Liver (tissue), 3 donors: Measurements from ENCODE around the gene SLC4A7.

Source experiments
- RXRA ChIP-seq, 2 donors: IDR thresholded peaks; 2 replicates each; pipeline ENCODE4 v1.6.1; 2017 to 2018; ENCODE audit warnings: antibody characterized with exemption in 2 of 2, mild to moderate bottlenecking in 1 of 2
- TF ChIP-seq, protein P1 (sequence below): fragments of 150-350 bp; IDR thresholded peaks from 2 replicates; pipeline ENCODE4 v1.5.1; 2017; ENCODE audit warnings: improper control_type of control experiment, low read depth, low read length; ENCODE audit not compliant: missing input control
- donor health status: healthy.
- donor health status: healthy.

DNA sequence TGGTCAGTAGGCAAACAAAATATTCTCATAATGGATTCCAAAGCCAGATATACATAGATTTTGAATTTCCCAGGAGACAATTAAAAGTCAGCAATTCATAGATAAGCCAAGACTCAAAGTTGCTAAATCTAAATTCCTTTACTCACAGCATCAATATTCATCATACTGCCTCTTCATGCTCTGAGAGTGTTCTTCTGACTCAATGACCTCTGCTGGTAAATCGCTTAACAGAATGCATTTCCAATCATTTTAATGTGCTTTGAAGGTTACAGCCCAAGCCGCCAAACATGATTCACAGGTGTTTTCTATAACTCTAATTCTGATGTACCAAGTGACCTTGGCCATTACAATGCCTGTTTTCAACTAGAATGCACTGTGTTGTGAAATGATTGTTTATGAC lies 24.2 kb upstream of the SLC4A7 start:
- TF ChIP-seq, protein P1, sequence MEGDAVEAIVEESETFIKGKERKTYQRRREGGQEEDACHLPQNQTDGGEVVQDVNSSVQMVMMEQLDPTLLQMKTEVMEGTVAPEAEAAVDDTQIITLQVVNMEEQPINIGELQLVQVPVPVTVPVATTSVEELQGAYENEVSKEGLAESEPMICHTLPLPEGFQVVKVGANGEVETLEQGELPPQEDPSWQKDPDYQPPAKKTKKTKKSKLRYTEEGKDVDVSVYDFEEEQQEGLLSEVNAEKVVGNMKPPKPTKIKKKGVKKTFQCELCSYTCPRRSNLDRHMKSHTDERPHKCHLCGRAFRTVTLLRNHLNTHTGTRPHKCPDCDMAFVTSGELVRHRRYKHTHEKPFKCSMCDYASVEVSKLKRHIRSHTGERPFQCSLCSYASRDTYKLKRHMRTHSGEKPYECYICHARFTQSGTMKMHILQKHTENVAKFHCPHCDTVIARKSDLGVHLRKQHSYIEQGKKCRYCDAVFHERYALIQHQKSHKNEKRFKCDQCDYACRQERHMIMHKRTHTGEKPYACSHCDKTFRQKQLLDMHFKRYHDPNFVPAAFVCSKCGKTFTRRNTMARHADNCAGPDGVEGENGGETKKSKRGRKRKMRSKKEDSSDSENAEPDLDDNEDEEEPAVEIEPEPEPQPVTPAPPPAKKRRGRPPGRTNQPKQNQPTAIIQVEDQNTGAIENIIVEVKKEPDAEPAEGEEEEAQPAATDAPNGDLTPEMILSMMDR, result no peak
- TF ChIP-seq RXRA (IDR thresholded peaks at IDR 0.05), result no peak
